HG03469 (cell line): ENCODE data around the gene CFAP45.

ENCODE experiments used
- ATAC-seq: cut with Tn5 transposase; IDR thresholded peaks from one replicate; pipeline ENCODE4 v1.9.1; 2021; ENCODE audit warnings: mild to moderate bottlenecking, moderate library complexity, moderate number of reproducible peaks; ENCODE audit not compliant: unreplicated experiment

Gene CFAP45

GRCh38 chr1:159924025-159924790, 24.2 kb upstream of the CFAP45 start:
- ATAC-seq, result no peak

- peak; percentile 23 for ATAC-seq
Observed at GRCh38 chr1:159923203-159924024, 23.4 kb upstream of the CFAP45 start.

- no peak for ATAC-seq
Observed at GRCh38 chr1:159922511-159923202, 22.7 kb upstream of the CFAP45 start.

- no peak for ATAC-seq
Observed at GRCh38 chr1:159921700-159922504, 21.9 kb upstream of the CFAP45 start.

GRCh38 chr1:159921251-159921650, 21.3 kb upstream of the CFAP45 start:
- peak; percentile 28 for ATAC-seq

- ATAC-seq, result no peak
Observed at GRCh38 chr1:159920651-159921050, 20.7 kb upstream of the CFAP45 start.

GRCh38 chr1:159920202-159920601, 20.2 kb upstream of the CFAP45 start:
- ATAC-seq, result no peak

GRCh38 chr1:159919236-159919865, 19.4 kb upstream of the CFAP45 start:
- no peak for ATAC-seq

GRCh38 chr1:159918352-159919200, 18.6 kb upstream of the CFAP45 start:
- ATAC-seq, result no peak

GRCh38 chr1:159917533-159918351, 17.8 kb upstream of the CFAP45 start:
- no peak for ATAC-seq

GRCh38 chr1:159916242-159917051, 16.5 kb upstream of the CFAP45 start:
- ATAC-seq, result no peak

GRCh38 chr1:159915571-159916241, 15.7 kb upstream of the CFAP45 start:
- no peak for ATAC-seq

GRCh38 chr1:159914252-159915018, 14.5 kb upstream of the CFAP45 start:
- ATAC-seq, result no peak

GRCh38 chr1:159913451-159914192, 13.7 kb upstream of the CFAP45 start:
- ATAC-seq, result no peak

GRCh38 chr1:159911326-159912070, 11.5 kb upstream of the CFAP45 start:
- ATAC-seq, result no peak
